GM23248 (cell line): ENCODE data around the gene BCL11B.

Experiments used
- EZH2 ChIP-seq: fragments of 200-600 bp; sonication (generic); IDR thresholded peaks from 2 replicates; pipeline ENCODE4 v1.6.1; 2018; ENCODE audit warnings: antibody characterized with exemption, mild to moderate bottlenecking; ENCODE audit not compliant: insufficient read depth, poor library complexity, severe bottlenecking
- EZH2phosphoT487 ChIP-seq: fragments of 200-600 bp; sonication (generic); IDR thresholded peaks from 2 replicates; pipeline ENCODE4 v1.6.1; 2018; ENCODE audit warnings: antibody characterized with exemption, moderate library complexity, mild to moderate bottlenecking, low read depth; ENCODE audit not compliant: insufficient read depth

DNA sequence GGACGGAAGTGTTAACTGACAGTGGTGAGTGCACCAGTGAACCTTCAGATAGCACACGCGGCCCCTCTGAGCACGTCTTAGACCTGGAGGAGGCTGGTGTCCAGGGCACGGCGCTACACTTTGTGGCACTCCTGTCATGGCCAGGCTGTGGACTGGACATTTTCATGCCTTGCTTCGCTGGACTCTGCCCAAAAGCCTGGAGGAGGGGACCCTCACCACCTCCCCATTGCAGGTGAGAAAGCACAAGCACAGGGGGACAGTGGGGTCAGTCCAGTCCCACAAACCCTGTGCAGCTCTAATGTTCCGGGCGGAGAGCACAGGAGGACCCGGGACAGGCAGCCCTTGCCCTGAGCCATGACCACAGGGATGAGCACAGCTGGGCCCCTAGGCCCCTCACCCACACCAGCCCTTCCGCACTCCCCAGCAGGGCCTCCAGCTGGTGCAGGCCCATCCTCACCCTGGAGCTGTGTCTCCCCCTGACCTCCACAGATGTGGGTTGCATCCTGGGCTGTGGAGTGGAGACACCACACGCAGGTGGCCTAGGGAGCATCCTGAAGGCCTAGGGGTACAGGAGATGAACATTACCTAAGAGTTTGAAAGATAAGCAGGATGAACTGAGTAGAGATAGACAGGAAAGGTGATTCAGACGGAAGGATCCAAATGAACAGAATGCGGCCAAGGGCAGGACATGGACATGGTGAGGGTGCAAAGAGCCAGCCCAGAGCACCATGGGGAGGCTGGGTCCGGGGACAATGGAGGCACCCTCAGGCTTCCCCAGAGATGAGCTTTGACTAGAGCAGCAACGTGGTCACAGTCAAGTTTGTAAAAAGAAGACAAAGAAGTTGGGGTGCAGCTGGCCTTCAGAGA is 132.8 kb downstream of the BCL11B start:
- no peak for TF ChIP-seq EZH2phosphoT487
- no peak for TF ChIP-seq EZH2
